HCT116 (cell line): Measurements from ENCODE around the gene TST. TPM values are rescaled to one million over a fixed set of nuclear protein-coding genes. Genes with fewer than 3 reads are reported as not detected.

Source experiments
- ATAC-seq: fragments of 200-7000 bp; cut with Tn5 transposase; 2 replicates; pipeline ENCODE4 v1.9.1; 2020; ENCODE audit warnings: mild to moderate bottlenecking, moderate library complexity
- BruUV-seq: library from RNA; stranded (reverse); fragments of 400-500 nt; replicated peaks from 2 replicates; lab custom pipeline; 2021; lab: Mats Ljungman, UMichigan
- CTCF ChIA-PET: fragments of 300-600 bp; sonication (Branson Sonifier 250); formaldehyde crosslinking; loops from one replicate; lab custom pipeline; 2021; ENCODE audit warnings: antibody characterized with exemption; lab: Charles Lee
- POLR2A ChIA-PET: fragments of 300-600, 350-600 bp; sonication (Branson Sonifier 250); formaldehyde crosslinking; loops from one replicate; lab custom pipeline; 2021; ENCODE audit warnings: antibody characterized with exemption; lab: Charles Lee
- RAD21 ChIA-PET, 2 experiments: fragments of 300-600 bp; sonication (Branson Sonifier 250); formaldehyde crosslinking; loops; one replicate each; lab custom pipeline; 2023; ENCODE audit warnings: low total read pairs in 2 of 2; ENCODE audit not compliant: uncharacterized antibody in 2 of 2, unreplicated experiment in 2 of 2, low non-redundant PET in 1 of 2; lab: Charles Lee
- DNase-seq: peaks from one replicate; pipeline ENCODE4 v3.0.0-alpha.2; 2010; ENCODE audit warnings: low read depth, low spot score
- H2AFZ ChIP-seq: fragments of 200-600 bp; shearing (Covaris generic), sonication (generic); 2 replicates; pipeline ENCODE4 v1.6.1; 2017; ENCODE audit warnings: low read depth, mixed run types, mixed read lengths, antibody characterized with exemption, low read length; ENCODE audit not compliant: poor library complexity, severe bottlenecking
- H3K27ac ChIP-seq: 2 replicates; pipeline ENCODE4 v1.5.1; 2012; ENCODE audit warnings: low read depth, low read length
- H3K27me3 ChIP-seq: fragments of 200-600 bp; sonication (generic); 2 replicates; pipeline ENCODE4 v1.6.1; 2016; ENCODE audit warnings: mixed run types, low read length, mixed read lengths; ENCODE audit not compliant: insufficient read depth
- H3K36me3 ChIP-seq, 2 experiments: fragments of 200-500 bp in 1 of 2; fragments of 200-600 bp in 1 of 2; sonication (Bioruptor generic) in 1 of 2; sonication (generic) in 1 of 2; 2 replicates each; pipeline versions ENCODE4 v1.5.1 to v1.6.1; 2014 to 2016; ENCODE audit warnings: low read length in 2 of 2, inconsistent platforms in 1 of 2, mixed read lengths in 1 of 2, mixed run types in 1 of 2; ENCODE audit not compliant: insufficient read depth in 2 of 2, control insufficient read depth in 1 of 2
- H3K4me1 ChIP-seq, 2 experiments: fragments of 200-600 bp in 1 of 2; sonication (generic) in 1 of 2; 2 replicates each; pipeline versions ENCODE4 v1.5.1 to v1.6.1; 2012 to 2017; ENCODE audit warnings: low read length in 2 of 2, inconsistent platforms in 1 of 2, mild to moderate bottlenecking in 1 of 2, mixed read lengths in 1 of 2, mixed run types in 1 of 2, moderate library complexity in 1 of 2; ENCODE audit not compliant: insufficient read depth in 2 of 2, control insufficient read depth in 1 of 2
- H3K4me2 ChIP-seq: fragments of 200-600 bp; sonication (generic); 2 replicates; pipeline ENCODE4 v1.6.1; 2017; ENCODE audit warnings: mixed run types, low read length, mixed read lengths
- H3K4me3 ChIP-seq, 2 experiments: fragments of 200-600 bp in 1 of 2; sonication (generic) in 1 of 2; replicated peaks in 1 of 2; 2 replicates each; pipeline ENCODE4 v1.5.1; 2011 to 2016; ENCODE audit warnings: low read length in 2 of 2, control low read depth in 1 of 2, low read depth in 1 of 2, mild to moderate bottlenecking in 1 of 2, mixed read lengths in 1 of 2, mixed run types in 1 of 2
- H3K79me2 ChIP-seq: fragments of 200-600 bp; sonication (generic); 2 replicates; pipeline ENCODE4 v1.6.1; 2017; ENCODE audit warnings: mild to moderate bottlenecking, mixed run types, low read length, moderate library complexity, mixed read lengths; ENCODE audit not compliant: insufficient read depth
- H3K9ac ChIP-seq: fragments of 200-600 bp; sonication (generic); 2 replicates; pipeline ENCODE4 v1.6.1; 2016; ENCODE audit warnings: low read length, mixed read lengths
- H3K9me2 ChIP-seq: fragments of 200-600 bp; sonication (generic), shearing (Covaris generic); 2 replicates; pipeline ENCODE4 v1.6.1; 2017; ENCODE audit warnings: mixed run types, mild to moderate bottlenecking, moderate library complexity; ENCODE audit not compliant: insufficient read depth
- H3K9me3 ChIP-seq, 2 experiments: fragments of 200-500 bp in 1 of 2; fragments of 200-600 bp in 1 of 2; sonication (Bioruptor generic) in 1 of 2; sonication (generic) in 1 of 2; 2 replicates each; pipeline ENCODE4 v1.6.1; 2014 to 2017; ENCODE audit warnings: low read length in 2 of 2, mixed read lengths in 2 of 2, inconsistent platforms in 1 of 2, low read depth in 1 of 2, mild to moderate bottlenecking in 1 of 2, mixed run types in 1 of 2, moderate library complexity in 1 of 2; ENCODE audit not compliant: control insufficient read depth in 1 of 2, insufficient read depth in 1 of 2
- H4K20me1 ChIP-seq: fragments of 200-600 bp; sonication (generic), shearing (Covaris generic); 2 replicates; pipeline ENCODE4 v1.6.1; 2017; ENCODE audit warnings: mixed run types, mild to moderate bottlenecking, moderate library complexity; ENCODE audit not compliant: insufficient read depth
- CEBPB ChIP-seq: IDR thresholded peaks from 2 replicates; pipeline ENCODE4 v1.6.1; 2012; ENCODE audit warnings: low read depth
- CTCF ChIP-seq, 3 experiments: fragments of 200-600 bp in 1 of 3; sonication (generic) in 1 of 3; IDR thresholded peaks in 2 of 3; conservative IDR thresholded peaks in 1 of 3; 2 replicates each; pipeline ENCODE4 v1.5.1; 2012 to 2017; ENCODE audit warnings: low read depth in 2 of 3, low read length in 2 of 3, antibody characterized with exemption in 1 of 3, borderline replicate concordance in 1 of 3, control low read depth in 1 of 3, mild to moderate bottlenecking in 1 of 3, mixed read lengths in 1 of 3, mixed run types in 1 of 3, moderate library complexity in 1 of 3; ENCODE audit not compliant: insufficient read depth in 1 of 3
- FOSL1 ChIP-seq: IDR thresholded peaks from 2 replicates; pipeline ENCODE4 v1.6.1; 2012; ENCODE audit warnings: low read depth
- JUND ChIP-seq: IDR thresholded peaks from 2 replicates; pipeline ENCODE4 v1.6.1; 2012
- POLR2AphosphoS5 ChIP-seq: IDR thresholded peaks from 2 replicates; pipeline ENCODE4 v1.6.1; 2011; ENCODE audit warnings: mild to moderate bottlenecking, low read depth, low read length, moderate library complexity
- intact Hi-C: fragments of 100-400 bp; cut with micrococcal nuclease; formaldehyde crosslinking; loops from 2 replicates; pipeline ENCODE4 v1.10.0; 2022
- total RNA-seq: library from RNA; stranded (reverse); gene quantifications from one replicate; pipeline ENCODE4 v1.2.1, GENCODE V29; 2021; ENCODE audit not compliant: unreplicated experiment
- TF ChIP-seq, protein P1 (sequence below): IDR thresholded peaks from 2 replicates; pipeline ENCODE4 v1.6.1; 2012

TST gene
- total RNA-seq, 1 experiment from 2014 or later: 32.1 TPM

DNA sequence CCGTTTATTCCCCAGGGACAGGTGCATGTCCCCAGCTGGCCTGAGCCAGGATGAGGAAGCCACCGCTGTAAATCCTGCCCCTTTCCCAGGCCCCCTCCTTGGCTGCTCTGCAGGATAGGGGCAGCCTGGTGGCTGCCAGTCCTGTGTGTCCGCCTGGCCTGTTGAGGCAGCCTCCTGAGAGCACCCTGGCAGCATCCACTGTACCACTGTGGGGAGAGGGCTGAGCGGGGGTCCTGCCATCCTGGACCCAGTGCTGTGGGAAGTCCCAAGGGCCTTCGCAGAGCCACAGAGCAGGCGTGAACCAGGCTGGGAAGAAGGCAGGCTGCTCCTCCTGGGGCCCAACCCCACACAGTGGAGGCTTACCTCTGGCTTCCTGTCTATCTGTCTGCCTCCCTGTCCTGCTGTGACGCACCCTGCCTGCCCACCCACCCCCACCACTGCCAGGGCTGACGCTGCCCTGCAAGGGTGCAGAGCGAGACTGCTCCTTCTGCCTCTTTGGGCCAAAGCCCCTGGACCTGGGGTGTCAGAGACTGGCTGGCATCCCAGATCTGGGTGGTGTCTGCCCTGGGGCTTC lies 40.7 kb upstream of the TST start:
- TF ChIP-seq JUND (no peak), FOSL1 (no peak), POLR2AphosphoS5 (no peak), CTCF (IDR thresholded peaks at IDR 0.05 in 2 of 3, conservative IDR thresholded peaks at IDR 0.05 in 1 of 3; ENCODE audit: borderline replicate concordance in 1 of 3, insufficient read depth in 1 of 3, low read depth in 2 of 3, low read length in 2 of 3) (no peak), CEBPB (no peak)
- TF ChIP-seq, protein P1, sequence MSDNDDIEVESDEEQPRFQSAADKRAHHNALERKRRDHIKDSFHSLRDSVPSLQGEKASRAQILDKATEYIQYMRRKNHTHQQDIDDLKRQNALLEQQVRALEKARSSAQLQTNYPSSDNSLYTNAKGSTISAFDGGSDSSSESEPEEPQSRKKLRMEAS: no peak
- TF ChIP-seq, all 23 proteins: peak for 0
- H2AFZ ChIP-seq: no peak overlapping the region
- intact Hi-C loops: no loop called here
- RAD21 ChIA-PET: no interaction called here
- no peaks in the 10 kb centered on the region for H3K9me2 ChIP-seq
- CTCF ChIA-PET: no interaction called here
- peaks cover 0 to under 1% of the 10 kb centered on the region in 2 experiments; a peak in 1 of 4 replicates for H3K4me1 ChIP-seq
- POLR2A ChIA-PET: no interaction called here
- H3K4me3 ChIP-seq: no peak overlapping the region
- no peaks in the 10 kb centered on the region for H3K27me3 ChIP-seq
- no peaks in the 10 kb centered on the region for H4K20me1 ChIP-seq
- peaks cover 0 to 2% of the 10 kb centered on the region in 2 experiments; a peak in 1 of 4 replicates for H3K36me3 ChIP-seq
- ATAC-seq (no peak), DNase-seq (no peak)
- BruUV-seq: no TSS peak
- H3K4me2 ChIP-seq: no peak overlapping the region
- H3K9ac ChIP-seq: no peak overlapping the region
- no peak overlapping the region for H3K27ac ChIP-seq
- H3K9me3 ChIP-seq: no peaks in the 10 kb centered on the region
- H3K79me2 ChIP-seq: no peaks in the 10 kb centered on the region
